OCI-LY7 (cell line): Measurements from ENCODE around the gene TCP11L2. TPM values are rescaled to one million over a fixed set of nuclear protein-coding genes. Genes with fewer than 3 reads are reported as not detected.

Experiments used
- BruUV-seq: library from RNA; stranded (reverse); fragments of 400-500 nt; replicated peaks from 2 replicates; lab custom pipeline; 2021; lab: Mats Ljungman, UMichigan
- CTCF ChIA-PET: fragments of 300-600 bp; sonication (Branson Sonifier 250); formaldehyde crosslinking; loops from one replicate; lab custom pipeline; 2022; ENCODE audit warnings: antibody characterized with exemption; ENCODE audit not compliant: unreplicated experiment; lab: Charles Lee
- POLR2A ChIA-PET: fragments of 300-600 bp; sonication (Branson Sonifier 250); formaldehyde crosslinking; loops from one replicate; lab custom pipeline; 2022; ENCODE audit warnings: antibody characterized with exemption; lab: Charles Lee
- DNase-seq: peaks from one replicate; pipeline ENCODE4 v3.0.0-alpha.2; 2015; ENCODE audit warnings: low spot score
- H2AFZ ChIP-seq: fragments of 200-600 bp; sonication (generic), shearing (Covaris generic); 2 replicates; pipeline ENCODE4 v1.6.1; 2014; ENCODE audit warnings: mild to moderate bottlenecking, antibody characterized with exemption, low read length, moderate library complexity
- H3K27ac ChIP-seq: fragments of 200-600 bp; sonication (generic); 2 replicates; pipeline ENCODE4 v1.5.1; 2014; ENCODE audit warnings: mixed run types, low read depth, mild to moderate bottlenecking, moderate library complexity, low read length, inconsistent platforms; ENCODE audit not compliant: poor library complexity, severe bottlenecking
- H3K36me3 ChIP-seq: fragments of 200-600 bp; sonication (generic); 2 replicates; pipeline ENCODE4 v1.6.1; 2014; ENCODE audit warnings: mild to moderate bottlenecking, antibody characterized with exemption, low read length, moderate library complexity, mixed read lengths; ENCODE audit not compliant: insufficient read depth
- H3K4me1 ChIP-seq: fragments of 200-600 bp; sonication (generic); 2 replicates; pipeline ENCODE4 v1.5.1; 2014; ENCODE audit warnings: mild to moderate bottlenecking, low read length; ENCODE audit not compliant: insufficient read depth, poor library complexity, severe bottlenecking
- H3K4me2 ChIP-seq: fragments of 200-600 bp; sonication (generic); 2 replicates; pipeline ENCODE4 v1.6.1; 2014; ENCODE audit warnings: mild to moderate bottlenecking, low read length
- H3K4me3 ChIP-seq: fragments of 200-600 bp; sonication (generic); 2 replicates; pipeline ENCODE4 v1.5.1; 2014; ENCODE audit warnings: mild to moderate bottlenecking, low read depth, low read length; ENCODE audit not compliant: poor library complexity, severe bottlenecking
- H3K79me2 ChIP-seq: fragments of 200-600 bp; sonication (generic); 2 replicates; pipeline ENCODE4 v1.6.1; 2016; ENCODE audit warnings: low read depth, mild to moderate bottlenecking, low read length, moderate library complexity, mixed read lengths; ENCODE audit not compliant: insufficient read depth
- H3K9me2 ChIP-seq: fragments of 200-600 bp; sonication (generic); 2 replicates; pipeline ENCODE4 v1.6.1; 2016; ENCODE audit warnings: mild to moderate bottlenecking, low read length, mixed read lengths; ENCODE audit not compliant: insufficient read depth
- H3K9me3 ChIP-seq: fragments of 200-600 bp; sonication (generic); 2 replicates; pipeline ENCODE4 v1.6.1; 2014; ENCODE audit warnings: mild to moderate bottlenecking, mixed run types, low read length, mixed read lengths
- H4K20me1 ChIP-seq: fragments of 200-600 bp; sonication (generic); 2 replicates; pipeline ENCODE4 v1.6.1; 2014; ENCODE audit warnings: mild to moderate bottlenecking, antibody characterized with exemption, low read length, moderate library complexity, mixed read lengths; ENCODE audit not compliant: insufficient read depth
- CTCF ChIP-seq: fragments of 200-600 bp; sonication (generic); conservative IDR thresholded peaks from 2 replicates; pipeline ENCODE4 v1.5.1; 2014; ENCODE audit warnings: mild to moderate bottlenecking, antibody characterized with exemption, low read length, moderate library complexity, mixed read lengths
- EZH2phosphoT487 ChIP-seq: fragments of 200-600 bp; sonication (generic); IDR thresholded peaks from 2 replicates; pipeline ENCODE4 v1.6.1; 2018; ENCODE audit warnings: low read depth, borderline replicate concordance, mild to moderate bottlenecking, mixed run types, antibody characterized with exemption, low read length, moderate library complexity, mixed read lengths
- intact Hi-C: fragments of 100-400 bp; cut with micrococcal nuclease; formaldehyde crosslinking; loops from one replicate; pipeline ENCODE4 v1.10.0; 2022; ENCODE audit not compliant: unreplicated experiment
- total RNA-seq, 2 experiments: library from RNA; depleted of rRNA in 1 of 2; stranded (reverse); fragments of >200 nt in 1 of 2; shearing (Covaris generic) in 1 of 2; gene quantifications; 2 replicates each; pipeline ENCODE4 v1.2.3, GENCODE V29; 2014 to 2022

The TCP11L2 gene
- total RNA-seq, 2 experiments from 2014 or later: 1.8 to 9.8 TPM

GRCh38 chr12:106387848-106388377 lies 85.4 kb downstream of the TCP11L2 start:
- H3K79me2 ChIP-seq: no peaks in the 10 kb centered on the region
- no peak overlapping the region for H2AFZ ChIP-seq
- ChIA-PET CTCF (interaction anchor here (1.2 kb wide), 1 partner anchor 454 kb away, joined by 3 read pairs; no protein-coding TSS in a partner anchor), POLR2A (interaction anchor here (0.7 kb wide), 1 partner anchor 227 kb away, joined by 3 read pairs; no protein-coding TSS in a partner anchor)
- no peaks in the 10 kb centered on the region for H4K20me1 ChIP-seq
- peaks cover 60% of the 10 kb centered on the region for H3K36me3 ChIP-seq
- intact Hi-C loops: loop anchor here (2.0 kb wide), 1 partner anchor 531 kb away; no protein-coding TSS in a partner anchor
- H3K27ac ChIP-seq: no peak overlapping the region
- H3K4me3 ChIP-seq: no peak overlapping the region
- BruUV-seq: no TSS peak
- no peaks in the 10 kb centered on the region for H3K9me3 ChIP-seq
- H3K4me1 ChIP-seq: no peaks in the 10 kb centered on the region
- no peaks in the 10 kb centered on the region for H3K9me2 ChIP-seq
- TF ChIP-seq EZH2phosphoT487 (no peak), CTCF (no peak)
- H3K4me2 ChIP-seq: no peak overlapping the region
- no peak for DNase-seq

GRCh38 chr12:106389151-106389550 lies 86.6 kb downstream of the TCP11L2 start:
- no peaks in the 10 kb centered on the region for H4K20me1 ChIP-seq
- H3K9me3 ChIP-seq: no peaks in the 10 kb centered on the region
- H3K79me2 ChIP-seq: no peaks in the 10 kb centered on the region
- no peak overlapping the region for H2AFZ ChIP-seq
- no peaks in the 10 kb centered on the region for H3K9me2 ChIP-seq
- no peak overlapping the region for H3K4me2 ChIP-seq
- no peak overlapping the region for H3K27ac ChIP-seq
- H3K36me3 ChIP-seq: peaks cover 63% of the 10 kb centered on the region
- H3K4me3 ChIP-seq: no peak overlapping the region
- H3K4me1 ChIP-seq: no peaks in the 10 kb centered on the region
- intact Hi-C loops: no loop called here
- no peak for DNase-seq
- TF ChIP-seq CTCF: no peak
- no peak for TF ChIP-seq EZH2phosphoT487
- ChIA-PET POLR2A (interaction anchor here (1.9 kb wide), 1 partner anchor 17 kb away, joined by 7 read pairs; no protein-coding TSS in a partner anchor), CTCF (no interaction called here)
- no TSS peak for BruUV-seq

- no peak for TF ChIP-seq CTCF
- no peak for TF ChIP-seq EZH2phosphoT487
- POLR2A ChIA-PET: no interaction called here
- BruUV-seq: no TSS peak
Measured at GRCh38 chr12:106392759-106393158, 90.2 kb downstream of the TCP11L2 start.

More at GRCh38 chr12:106392759-106393158, 90.2 kb downstream of the TCP11L2 start:
- H3K4me1 ChIP-seq: no peaks in the 10 kb centered on the region
- DNase-seq: no peak
- no peak overlapping the region for H2AFZ ChIP-seq
- H3K4me2 ChIP-seq: no peak overlapping the region
- intact Hi-C loops: no loop called here
- H3K36me3 ChIP-seq: peaks cover 71% of the 10 kb centered on the region
- H3K79me2 ChIP-seq: no peaks in the 10 kb centered on the region
- no peak overlapping the region for H3K27ac ChIP-seq
- H3K9me3 ChIP-seq: no peaks in the 10 kb centered on the region
- H4K20me1 ChIP-seq: no peaks in the 10 kb centered on the region
- CTCF ChIA-PET: no interaction called here
- H3K4me3 ChIP-seq: no peak overlapping the region
- no peaks in the 10 kb centered on the region for H3K9me2 ChIP-seq
